Stomach (tissue), 4 donors: ENCODE measurements around the gene CLTB.

Experiments
- CTCF ChIP-seq, 7 experiments: fragments of 450-650 bp in 4 of 7; fragments of 200-600 bp in 3 of 7; sonication (generic) in 3 of 7; IDR thresholded peaks; one replicate each; pipeline ENCODE4 v1.5.1; 2016 to 2019; ENCODE audit warnings: antibody characterized with exemption in 7 of 7, control low read depth in 2 of 7, mild to moderate bottlenecking in 1 of 7
- POLR2AphosphoS5 ChIP-seq, 3 donors: sonication (generic); formaldehyde crosslinking; IDR thresholded peaks; one replicate each; pipeline ENCODE4 v1.6.1; 2016; ENCODE audit warnings: antibody characterized with exemption in 3 of 3

- no peak for TF ChIP-seq CTCF (IDR thresholded peaks at IDR 0.05)
- no peak for TF ChIP-seq POLR2AphosphoS5 (IDR thresholded peaks at IDR 0.05)
These were observed 3.1 kb downstream of the CLTB start for GRCh38 chr5:176413255-176413565.
